Left kidney (tissue), 2 donors: ENCODE results near the gene RAB40B. TPM values are rescaled to one million over a fixed set of nuclear protein-coding genes. Genes with fewer than 3 reads are reported as not detected.

Source experiments
- DNase-seq: peaks from one replicate; pipeline ENCODE4 v3.0.0-alpha.2; 2013
- polyA plus RNA-seq: library from polyadenylated mRNA; unstranded; fragments of 120-200 nt; gene quantifications from one replicate; pipeline ENCODE4 v1.2.1, GENCODE V29; 2013; ENCODE audit not compliant: insufficient read length

The RAB40B gene
- polyA plus RNA-seq, 1 donor: 16.3 TPM

- DNase-seq: no peak
Observed at GRCh38 chr17:82653651-82654528, 44.6 kb downstream of the RAB40B start.

DNA sequence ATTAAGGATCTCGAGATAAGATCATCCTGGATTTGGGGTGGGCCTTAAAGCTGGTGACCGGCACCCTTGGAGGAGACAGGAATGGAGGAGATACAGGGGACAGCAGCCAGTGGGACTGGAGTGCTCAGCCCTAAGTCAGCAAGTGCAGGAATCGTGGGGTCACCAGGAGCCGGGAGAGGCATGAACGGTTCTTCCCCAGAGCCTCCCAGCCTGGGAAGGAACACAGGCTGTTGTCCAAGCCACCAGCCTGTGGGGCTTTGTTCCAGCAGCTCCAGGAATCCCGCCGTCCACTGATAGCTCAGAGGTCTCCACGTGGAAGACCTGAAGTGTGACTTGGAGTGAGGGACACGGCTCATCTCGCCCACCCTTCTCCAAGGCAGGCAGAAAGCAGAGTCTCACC, 47.8 kb downstream of the RAB40B start:
- no peak for DNase-seq

- no peak for DNase-seq
Observed at GRCh38 chr17:82649501-82650261, 48.8 kb downstream of the RAB40B start.

DNA sequence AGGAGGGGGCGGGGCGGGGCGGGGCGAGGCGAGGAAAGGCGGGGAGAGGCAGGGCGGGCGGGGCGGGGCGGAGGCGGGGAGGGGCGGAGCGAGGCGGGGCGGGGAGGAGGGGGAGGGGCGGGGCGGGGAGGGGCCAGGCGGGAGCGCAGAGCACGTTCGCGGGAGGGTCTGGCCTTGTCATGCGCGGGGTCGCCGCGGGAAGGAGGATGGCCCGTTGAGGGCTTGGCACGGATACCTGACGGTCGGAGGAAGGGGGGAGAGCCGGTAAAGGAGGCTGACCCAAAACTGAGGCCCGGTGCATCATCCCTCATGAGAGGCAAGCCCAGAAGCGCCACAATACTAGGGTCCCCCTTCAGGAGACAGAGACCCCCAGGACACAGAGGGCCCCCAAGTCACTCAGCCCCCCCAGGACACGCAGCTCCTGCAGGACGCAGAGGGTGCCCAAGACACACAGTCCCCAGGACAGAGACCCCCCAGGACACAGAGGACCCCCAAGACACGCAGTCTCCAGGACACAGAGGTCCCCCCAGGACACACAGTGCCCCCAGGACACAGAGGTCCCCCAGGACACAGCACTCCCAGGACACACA, 49.7 kb downstream of the RAB40B start:
- DNase-seq: no peak

DNA sequence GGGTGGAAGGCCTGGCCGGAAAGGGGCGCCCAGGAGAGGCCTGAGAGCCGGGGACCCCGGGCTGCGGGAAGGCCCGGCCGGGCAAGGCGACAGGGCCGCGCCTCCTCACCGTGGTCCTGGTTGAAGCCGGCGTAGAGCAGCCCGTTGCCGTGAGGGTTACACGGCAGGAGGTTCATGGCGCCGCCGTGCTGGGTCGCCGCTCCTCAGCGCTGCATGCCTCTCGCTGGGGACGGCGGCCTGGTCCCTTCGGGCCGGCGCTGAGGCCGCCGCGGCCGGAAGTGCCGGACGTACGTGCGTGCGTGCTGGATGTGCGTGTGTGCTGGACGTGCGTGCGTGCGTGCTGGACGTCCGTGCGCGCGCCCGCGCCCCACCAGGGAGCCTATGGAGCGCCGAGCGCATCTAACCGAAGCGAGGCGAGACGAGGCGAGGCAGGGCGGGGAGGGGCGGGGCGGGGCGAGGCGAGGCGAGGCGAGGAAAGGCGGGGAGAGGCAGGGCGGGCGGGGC, 50.3 kb downstream of the RAB40B start, which contains the start of gene WDR45B:
Gene WDR45B (minus strand): TSS at position 280 of the 504 bp plus-strand sequence. CDS start 104 bp downstream, at position 176.
- DNase-seq: peak; percentile 94

GRCh38 chr17:82647593-82648164, 50.8 kb downstream of the RAB40B start:
- DNase-seq: no peak

- DNase-seq: no peak
Observed at GRCh38 chr17:82645516-82645915, 53.0 kb downstream of the RAB40B start.

- DNase-seq: no peak
Observed at GRCh38 chr17:82644148-82644547, 54.4 kb downstream of the RAB40B start.

DNA sequence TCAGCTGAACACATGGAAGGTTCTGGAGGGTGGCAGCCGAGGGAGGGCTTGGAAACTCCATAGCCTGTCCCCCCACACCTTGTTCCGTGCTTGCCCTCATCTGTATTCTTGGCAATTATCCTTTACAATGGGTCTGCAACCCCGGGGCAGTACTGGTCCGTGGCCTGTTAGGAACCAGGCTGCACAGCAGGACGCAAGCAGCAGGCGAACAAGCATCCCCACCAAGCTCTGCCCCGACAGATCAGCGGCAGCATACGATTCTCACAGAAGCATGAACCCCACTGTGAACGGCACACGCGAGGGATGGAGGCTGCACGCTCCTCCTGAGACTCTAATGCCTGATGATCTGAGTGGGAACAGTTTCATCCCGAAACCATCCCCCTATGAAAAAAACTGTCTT, 56.5 kb downstream of the RAB40B start:
- no peak for DNase-seq

DNA sequence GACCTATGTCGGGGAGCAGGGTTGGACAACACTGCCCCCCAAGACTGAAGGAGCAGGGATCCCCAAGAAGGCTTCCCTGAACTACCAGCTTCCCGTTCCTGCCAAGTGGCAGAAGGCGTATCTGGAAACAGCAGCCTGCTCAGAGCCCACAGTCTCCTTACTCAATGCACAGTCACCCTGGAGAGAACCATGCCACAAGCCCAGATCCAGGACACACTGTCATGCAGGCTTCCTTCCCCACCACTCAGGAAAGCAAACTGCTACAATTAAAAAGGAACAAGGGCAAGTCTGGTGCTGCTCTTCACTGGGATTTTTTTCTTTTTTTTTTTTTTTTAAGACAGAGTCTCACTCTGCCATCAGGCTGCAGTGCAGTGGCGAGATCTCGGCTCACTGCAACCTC, 58.5 kb downstream of the RAB40B start:
- DNase-seq: no peak

DNA sequence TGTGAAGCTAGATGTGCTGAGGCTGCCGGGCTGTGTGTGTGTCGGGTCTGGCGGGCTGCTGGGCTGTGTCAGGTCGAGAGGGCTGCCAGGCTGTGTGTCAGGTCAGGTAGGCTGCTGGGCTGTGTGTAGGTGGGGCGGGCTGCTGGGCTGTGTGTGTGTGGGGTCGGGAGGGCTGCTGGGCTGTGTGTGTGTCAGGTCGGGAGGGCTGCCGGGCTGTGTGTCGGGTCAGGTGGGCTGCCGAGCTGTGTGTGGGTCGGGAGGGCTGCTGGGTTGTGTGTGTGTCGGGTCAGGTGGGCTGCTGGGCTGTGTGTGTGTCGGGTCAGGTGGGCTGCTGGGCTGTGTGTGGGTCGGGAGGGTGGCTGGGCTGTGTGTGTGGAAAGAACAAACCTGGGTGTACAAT, 58.9 kb downstream of the RAB40B start:
- DNase-seq: no peak

- DNase-seq: no peak
Observed at GRCh38 chr17:82638183-82638773, 60.2 kb downstream of the RAB40B start.

DNA sequence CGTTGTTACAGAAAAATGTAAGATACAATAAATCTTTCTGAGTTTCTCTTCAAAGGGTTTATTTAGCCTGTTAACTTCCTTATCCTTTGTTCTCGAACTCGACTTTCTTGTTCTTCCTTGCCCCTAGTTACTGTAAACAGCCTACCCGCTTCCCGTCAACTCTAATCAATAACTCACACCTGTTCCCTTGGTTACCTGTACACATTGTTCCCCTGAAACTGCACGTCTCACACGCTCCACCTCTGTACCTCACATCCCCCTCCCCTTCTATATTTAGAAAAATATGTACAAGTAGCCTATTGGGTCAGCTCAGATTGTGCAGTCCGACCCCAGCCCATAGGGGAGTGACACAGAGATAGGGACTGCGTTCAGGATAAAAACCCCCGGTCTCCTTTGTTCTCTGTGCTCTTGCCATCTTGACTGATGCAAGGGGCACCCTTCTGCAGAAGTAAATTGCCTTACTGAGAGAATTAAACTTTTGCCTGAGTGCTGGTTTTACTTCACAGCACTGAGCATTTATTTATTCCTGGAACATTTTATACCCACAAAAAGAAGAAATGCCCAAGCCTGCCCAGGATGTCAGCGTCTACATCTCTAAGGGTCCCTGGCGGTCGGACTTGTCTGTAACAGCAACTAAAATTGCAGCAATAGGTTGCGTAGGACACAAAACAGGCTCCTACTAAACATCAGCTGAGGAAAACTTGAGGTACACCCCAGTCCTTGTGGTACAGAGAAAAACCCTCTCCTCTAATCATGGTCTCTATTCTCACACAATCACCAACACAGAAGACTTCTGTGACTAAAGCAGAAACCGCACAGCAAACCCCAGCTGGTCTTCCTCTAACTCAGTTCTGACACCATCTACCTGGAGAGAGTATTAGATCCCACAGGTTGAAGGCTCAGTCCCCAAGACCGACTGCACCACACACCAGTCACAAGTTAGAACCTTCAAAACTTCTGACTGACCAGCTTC, 61.6 kb downstream of the RAB40B start:
- no peak for DNase-seq

DNA sequence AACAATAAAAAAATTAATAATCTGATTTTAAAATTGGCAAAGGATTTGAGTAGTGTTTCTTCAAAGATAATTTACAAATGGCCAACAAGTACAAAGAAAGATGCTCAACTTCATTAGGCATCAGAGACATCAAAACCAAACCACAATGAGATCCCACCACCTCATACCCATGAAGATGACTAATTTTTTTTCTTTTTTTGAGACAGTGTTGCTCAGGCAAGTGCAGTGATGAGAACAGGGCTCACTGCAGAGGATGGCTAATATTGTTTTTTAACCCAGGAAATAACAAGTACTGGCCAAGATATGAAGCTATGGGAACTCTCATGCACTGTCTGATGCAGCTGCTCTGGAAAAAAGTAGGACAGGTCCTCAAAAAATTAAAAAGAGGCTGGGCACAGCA, 65.2 kb downstream of the RAB40B start:
- no peak for DNase-seq

- no peak for DNase-seq
Observed at GRCh38 chr17:82632451-82632850, 66.0 kb downstream of the RAB40B start.

DNA sequence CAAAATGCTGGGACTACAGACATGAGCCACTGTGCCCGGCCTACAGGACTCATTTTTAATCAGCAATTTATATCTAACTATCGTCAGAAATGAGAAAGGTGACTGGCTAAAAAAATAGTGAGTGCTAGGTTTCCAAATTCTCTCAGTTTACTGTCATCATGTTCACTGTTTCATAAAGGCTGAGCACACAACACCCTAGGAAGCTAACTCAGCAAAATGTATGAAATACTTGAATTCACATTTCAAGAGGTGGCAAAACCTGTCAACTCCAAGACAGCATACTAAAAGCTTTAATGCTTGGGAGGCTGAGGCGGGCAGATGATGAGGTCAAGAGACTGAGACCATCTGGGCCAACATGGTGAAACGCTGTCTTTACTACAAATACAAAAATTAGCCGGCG, 67.0 kb downstream of the RAB40B start:
- no peak for DNase-seq

DNA sequence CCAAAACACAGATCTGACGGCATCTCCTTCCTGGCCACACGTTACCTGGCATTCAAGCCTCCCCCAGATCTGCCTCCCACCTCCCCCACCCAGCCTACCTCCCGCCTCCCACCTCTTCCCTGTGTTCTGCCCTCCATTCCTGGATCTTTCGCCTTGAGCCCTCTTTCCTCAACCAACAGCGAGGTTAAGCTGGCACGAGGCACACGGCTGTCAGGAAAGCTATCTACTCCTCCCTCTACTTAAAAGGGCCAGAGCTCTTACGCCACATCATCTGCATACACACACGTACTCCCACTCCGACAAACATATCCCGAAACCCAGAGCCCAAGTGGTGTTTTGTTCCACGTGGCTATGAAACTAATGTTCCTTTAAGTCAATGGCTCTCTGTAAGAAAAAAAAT, 68.3 kb downstream of the RAB40B start:
- DNase-seq: no peak

GRCh38 chr17:82629748-82630147, 68.8 kb downstream of the RAB40B start:
- no peak for DNase-seq

- DNase-seq: no peak
Observed at GRCh38 chr17:82627405-82627804, 71.1 kb downstream of the RAB40B start.

- DNase-seq: no peak
Observed at GRCh38 chr17:82623707-82624106, 74.8 kb downstream of the RAB40B start.

DNA sequence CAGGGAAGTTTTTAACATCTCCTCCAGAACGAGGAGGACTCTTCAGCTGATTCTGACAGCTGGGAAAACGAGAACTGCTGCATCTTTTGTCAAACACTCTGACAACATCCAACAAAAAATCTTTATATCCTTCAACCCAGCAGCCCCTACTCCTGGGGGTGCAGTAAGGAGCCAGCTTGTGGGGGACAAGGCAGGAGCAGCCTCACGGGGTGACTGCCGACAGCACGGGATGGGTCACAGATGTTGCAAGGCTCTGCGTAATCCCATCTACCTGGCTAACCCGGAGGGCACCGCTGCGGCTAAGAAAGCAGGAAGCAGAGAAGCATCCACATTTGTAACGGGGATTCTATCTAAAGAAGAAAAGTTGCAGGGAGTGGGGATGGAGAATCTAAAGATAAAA, 78.9 kb downstream of the RAB40B start:
- DNase-seq: no peak
